ENCODE results near the gene BEND3.

GRCh38 chr6:107116931-107117330 lies 1.6 kb upstream of the BEND3 start:
- TF ChIP-seq CTCF (IDR thresholded peaks at IDR 0.05) (no peak), POLR2A (IDR thresholded peaks at IDR 0.05) (no peak), POLR2AphosphoS5 (IDR thresholded peaks at IDR 0.05) (no peak), EP300 (IDR thresholded peaks at IDR 0.05) (no peak)

Measured in suprapubic skin (tissue), 4 donors.